ENCODE data around the gene ACVR1.
"Not testable (repeated sequence)": the region's sequence is repeated elsewhere in the genome, so short reads cannot be mapped to it uniquely, and the experiment has no call there.

The ACVR1 gene

GRCh38 chr2:157786663-157787363, 89.3 kb downstream of the ACVR1 start:
- no peak for DNase-seq

DNA sequence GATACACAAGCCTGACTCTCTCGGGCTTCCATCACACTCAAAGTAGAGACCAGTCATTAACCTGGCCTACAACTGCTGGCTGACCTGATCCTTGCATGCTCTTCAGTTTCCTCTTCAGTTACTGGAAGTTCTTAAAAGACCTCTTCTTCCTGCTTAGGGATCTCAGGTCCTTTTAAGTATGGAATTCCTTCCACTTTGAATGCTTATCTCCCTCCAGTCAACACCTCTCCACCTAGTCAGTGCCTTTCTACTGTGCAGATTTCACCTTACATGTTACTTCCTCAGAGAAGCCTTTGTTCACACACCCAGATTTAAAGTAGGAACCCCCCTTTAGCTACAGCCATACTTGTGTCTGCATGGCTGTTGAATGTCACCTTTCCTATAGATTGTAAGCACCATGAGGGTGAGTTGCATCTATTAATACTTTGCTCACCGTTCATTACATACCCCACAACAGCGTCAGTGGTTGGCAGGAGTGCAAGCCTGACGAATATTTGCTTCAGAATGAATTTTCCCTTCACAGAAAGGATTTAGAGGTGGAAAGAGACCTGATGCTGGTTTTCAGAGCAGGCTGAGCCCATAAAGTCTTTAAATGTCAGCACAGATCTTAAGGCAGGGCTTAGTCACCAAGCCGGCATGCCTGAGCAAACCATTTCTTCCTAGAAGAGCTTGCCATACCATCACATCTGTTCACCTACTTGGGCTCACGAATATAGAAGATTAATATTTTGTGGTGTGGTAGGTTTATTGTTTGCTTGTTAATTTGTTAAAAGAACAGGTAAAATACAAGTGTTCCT, 90.1 kb downstream of the ACVR1 start:
- no peak for DNase-seq

DNA sequence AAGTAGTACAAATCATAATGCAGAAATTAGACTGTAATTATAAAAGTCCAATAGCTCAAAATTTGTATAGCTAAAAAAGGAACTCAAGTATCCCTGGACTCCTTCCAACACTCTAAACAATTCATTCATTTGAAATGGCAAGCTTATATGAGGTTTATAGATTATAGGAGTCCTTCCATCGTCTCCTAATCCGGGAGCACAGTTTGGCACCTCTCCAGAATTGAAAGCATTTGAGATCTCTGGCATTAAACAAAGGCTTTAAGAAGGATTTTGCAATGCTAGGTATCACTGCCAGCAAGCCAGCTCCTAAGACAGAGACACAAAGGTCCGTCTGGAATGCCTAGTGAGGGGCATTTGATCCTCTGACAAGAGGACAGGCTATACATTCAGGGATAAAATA, 90.9 kb downstream of the ACVR1 start:
- no peak for DNase-seq

DNA sequence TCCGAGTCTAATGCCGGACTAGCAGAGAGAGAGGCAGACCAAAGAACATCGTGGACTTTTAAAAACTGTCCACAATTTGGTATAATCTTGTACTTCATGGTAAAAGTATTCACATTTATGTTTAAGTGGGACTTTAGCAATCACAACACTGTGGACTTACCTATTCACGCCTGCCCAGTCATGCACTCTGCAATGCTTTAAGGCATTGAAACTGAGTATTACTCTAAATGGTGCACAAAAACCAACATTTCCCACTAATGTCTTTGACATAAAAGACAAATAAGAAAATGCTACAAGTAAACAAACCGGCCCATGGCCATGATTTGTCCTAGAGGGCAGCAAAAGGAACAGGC, 91.3 kb downstream of the ACVR1 start:
- DNase-seq = no peak

- DNase-seq = no peak
Measured at GRCh38 chr2:157784169-157784822, 91.8 kb downstream of the ACVR1 start.

DNA sequence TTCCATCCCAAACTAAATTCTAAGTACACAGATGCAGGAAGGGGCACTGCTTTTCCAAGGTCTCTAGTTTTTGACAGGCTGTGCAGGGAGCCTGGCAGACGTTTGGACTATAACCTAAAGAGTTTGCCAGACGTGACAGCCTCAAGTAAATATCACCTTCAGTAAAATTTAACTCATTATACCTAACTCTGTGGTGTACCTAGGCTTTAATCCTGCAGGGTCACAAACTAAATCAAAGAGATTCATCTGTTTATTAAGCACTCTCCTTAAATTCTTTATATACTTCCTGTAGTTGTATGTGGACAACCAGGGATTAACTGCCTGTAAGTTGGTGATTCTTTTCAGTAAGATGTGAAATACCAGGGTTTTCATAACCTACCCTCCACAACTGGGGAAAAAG, 92.9 kb downstream of the ACVR1 start:
- no peak for DNase-seq

- no peak for DNase-seq
Measured at GRCh38 chr2:157782057-157782845, 93.9 kb downstream of the ACVR1 start.

DNA sequence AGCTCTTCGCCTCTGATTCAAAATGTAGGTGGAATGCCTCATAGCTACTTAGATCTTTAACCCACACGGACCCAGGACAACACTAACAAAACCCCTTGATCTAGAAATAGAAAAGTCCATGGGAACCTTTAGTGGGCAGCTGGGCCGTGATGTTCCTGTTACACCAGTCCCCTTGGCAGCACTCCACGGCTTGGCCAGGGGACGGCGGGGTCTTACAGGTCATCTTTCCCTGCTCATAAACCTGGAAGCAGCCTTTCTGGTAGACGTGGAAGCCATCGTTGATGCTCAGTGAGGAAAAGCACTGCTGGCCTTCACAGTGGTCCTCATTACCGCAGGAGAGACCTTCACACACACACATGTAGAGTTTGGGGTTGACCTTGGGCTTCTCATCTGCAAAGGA, 95.9 kb downstream of the ACVR1 start:
- no peak for DNase-seq

GRCh38 chr2:157779794-157780193, 96.3 kb downstream of the ACVR1 start:
- DNase-seq = no peak

DNA sequence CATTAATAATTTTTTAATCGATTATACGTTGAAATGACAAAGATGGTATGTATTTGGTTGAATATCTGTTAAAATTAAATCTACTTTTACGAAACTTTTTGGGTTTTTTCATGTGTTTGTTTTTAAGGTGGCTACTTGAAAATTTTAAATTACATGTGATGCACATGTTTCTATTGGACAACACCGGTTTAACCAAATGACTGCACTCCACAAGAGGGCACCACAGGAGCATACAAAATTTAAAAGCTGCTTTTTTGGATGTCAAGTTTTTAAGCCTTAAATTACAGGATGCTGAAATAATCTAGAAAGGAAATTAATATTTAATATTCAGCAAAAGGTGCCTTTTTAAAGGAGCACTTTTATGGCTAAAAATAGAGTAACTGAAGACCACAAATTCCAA, 98.7 kb downstream of the ACVR1 start:
- no peak for DNase-seq

- DNase-seq = no peak
Measured at GRCh38 chr2:157771234-157771633, 104.9 kb downstream of the ACVR1 start.

DNA sequence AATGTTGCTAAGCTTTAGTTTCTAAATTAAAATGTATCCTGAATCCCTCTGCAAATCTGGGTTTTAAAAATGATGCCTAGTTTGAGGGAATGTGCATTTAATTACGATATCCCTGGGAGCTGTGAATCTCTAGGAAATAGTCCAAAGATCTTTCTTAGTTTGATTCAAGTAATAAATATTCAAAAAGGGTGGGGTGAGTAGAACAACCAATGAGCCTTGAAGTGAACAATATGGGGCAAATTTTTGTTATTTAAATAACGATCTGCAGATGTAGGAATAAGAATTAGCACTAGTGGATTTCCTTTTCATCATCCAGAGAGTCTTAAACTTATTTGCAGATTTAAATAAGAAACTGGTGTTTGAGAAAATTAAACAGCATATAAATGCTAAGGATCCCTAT, 106.3 kb downstream of the ACVR1 start:
- DNase-seq = no peak

- DNase-seq = no peak
Measured at GRCh38 chr2:157764386-157764785, 111.7 kb downstream of the ACVR1 start.

- DNase-seq = no peak
Measured at GRCh38 chr2:157761520-157761919, 114.6 kb downstream of the ACVR1 start.

DNA sequence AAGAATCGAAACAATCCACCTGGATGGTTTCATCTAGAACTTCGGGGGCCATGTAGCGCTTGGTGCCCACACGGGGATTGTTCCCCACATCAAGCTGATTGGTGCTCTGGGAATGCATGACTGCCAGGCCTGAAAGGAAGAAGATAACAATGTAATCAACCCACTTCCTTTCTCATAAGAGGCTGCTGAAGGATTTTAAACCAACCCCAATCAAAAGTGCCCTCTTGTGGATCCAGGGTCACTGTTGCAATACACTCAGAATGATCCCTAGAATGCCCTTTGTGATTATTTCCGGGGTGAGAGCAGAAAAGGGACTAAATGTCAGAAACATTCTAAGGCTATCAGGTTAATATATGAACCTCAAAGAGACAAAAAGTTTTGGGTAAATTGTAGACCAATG, 115.2 kb downstream of the ACVR1 start:
- no peak for DNase-seq

GRCh38 chr2:157759855-157760254, 116.3 kb downstream of the ACVR1 start:
- DNase-seq = no peak

DNA sequence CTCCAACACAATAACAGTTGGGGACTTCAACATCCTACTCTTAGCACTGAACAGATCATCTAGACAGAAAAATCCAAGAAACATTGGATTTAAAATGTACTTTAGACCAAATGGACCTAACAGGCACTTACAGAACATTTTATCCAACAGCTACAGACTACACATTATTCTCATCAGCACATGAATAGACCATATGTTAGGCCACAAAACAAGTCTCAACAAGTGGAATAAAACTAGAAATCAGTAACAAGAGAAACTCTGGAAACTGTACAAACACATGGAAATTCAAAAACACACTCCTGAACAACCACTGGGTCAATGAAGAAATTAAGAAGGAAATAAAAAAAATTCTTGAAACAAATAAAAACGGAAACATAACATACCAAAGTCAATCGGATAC, 117.5 kb downstream of the ACVR1 start:
- DNase-seq = no peak

DNA sequence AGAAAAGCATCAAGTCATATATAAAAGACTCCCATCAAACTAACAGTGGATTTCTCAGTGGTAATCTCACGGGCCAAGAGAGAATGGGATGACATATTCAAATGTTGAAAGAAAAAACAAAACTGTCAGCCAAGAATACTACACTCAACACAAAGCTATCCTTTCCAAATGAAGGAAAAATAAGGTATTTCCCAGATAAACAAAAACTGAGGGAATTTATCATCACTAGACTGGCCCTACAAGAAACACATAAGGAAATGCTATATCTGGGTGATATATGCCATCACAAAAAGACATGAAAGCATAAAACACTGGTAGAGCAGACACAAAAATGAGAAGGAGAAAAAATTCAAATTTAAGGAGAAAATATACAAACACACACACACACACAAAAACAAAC, 118.6 kb downstream of the ACVR1 start:
- DNase-seq = no peak

GRCh38 chr2:157756447-157756846, 119.7 kb downstream of the ACVR1 start:
- not testable (repeated sequence) for DNase-seq

GRCh38 chr2:157751462-157752058, 124.6 kb downstream of the ACVR1 start:
- no peak for DNase-seq

- DNase-seq = no peak
Measured at GRCh38 chr2:157749684-157750083, 126.4 kb downstream of the ACVR1 start.

GRCh38 chr2:157748371-157749142, 127.6 kb downstream of the ACVR1 start:
- DNase-seq = no peak
